Measurements from ENCODE around the gene SPOCK2.

The SPOCK2 gene

DNA sequence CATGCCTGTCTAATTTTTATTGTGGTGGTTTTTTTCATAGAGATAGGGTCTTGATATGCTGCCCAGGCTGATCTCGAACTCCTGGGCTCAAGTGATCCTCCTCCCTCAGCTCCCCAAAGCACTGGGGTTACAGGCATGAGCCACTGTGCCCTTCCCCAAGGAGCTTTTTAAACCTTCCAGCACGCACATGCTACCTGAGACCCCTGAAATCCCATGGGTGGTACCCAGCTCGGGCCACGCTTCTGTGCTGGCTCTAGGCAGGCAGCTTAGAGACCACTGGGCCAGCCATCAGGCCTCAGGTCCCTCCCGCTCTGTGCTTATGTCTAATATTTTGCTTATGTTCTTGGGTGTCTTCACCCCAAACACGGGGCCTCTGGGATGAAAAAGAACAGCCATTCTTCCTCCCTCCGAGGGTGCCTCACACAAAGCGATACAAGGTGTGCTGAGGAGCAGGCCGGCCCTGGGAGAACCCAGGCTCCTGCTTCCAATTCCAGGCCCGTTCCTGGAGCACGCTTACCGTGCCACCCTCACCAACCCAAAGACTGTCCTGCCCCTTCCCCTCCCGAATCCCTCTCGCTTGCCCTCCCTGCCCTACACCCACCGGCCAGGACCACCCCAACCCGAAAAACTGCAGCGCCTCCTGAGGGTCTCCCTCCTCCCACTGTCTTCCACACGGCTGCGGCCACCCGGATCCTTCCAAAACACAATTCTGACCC, 10.9 kb downstream of the SPOCK2 start:
- DNase-seq (ENCODE audit: low read depth) = no peak
- Histone ChIP-seq H3K27me3 (replicated peaks; ENCODE audit: control insufficient read depth, insufficient read depth, low read length) (peaks cover 15% of the 10 kb centered on the region), H3K4me1 (ENCODE audit: control insufficient read depth, insufficient read depth, low read length) (no peaks in the 10 kb centered on the region), H3K36me3 (ENCODE audit: control insufficient read depth, insufficient read depth, low read length, severe bottlenecking) (no peaks in the 10 kb centered on the region), H3K9ac (ENCODE audit: low read length) (no peak overlapping the region), H3K4me3 (ENCODE audit: low read length) (no peak overlapping the region), H3K9me3 (ENCODE audit: control insufficient read depth, low read length) (no peaks in the 10 kb centered on the region)

GRCh38 chr10:72076756-72077155, 11.6 kb downstream of the SPOCK2 start:
- Histone ChIP-seq H3K9ac (ENCODE audit: low read length) (no peak overlapping the region), H3K9me3 (ENCODE audit: control insufficient read depth, low read length) (peaks cover 2% of the 10 kb centered on the region), H3K4me3 (ENCODE audit: low read length) (no peak overlapping the region), H3K27me3 (replicated peaks; ENCODE audit: control insufficient read depth, insufficient read depth, low read length) (peaks cover 13% of the 10 kb centered on the region), H3K4me1 (ENCODE audit: control insufficient read depth, insufficient read depth, low read length) (no peaks in the 10 kb centered on the region), H3K36me3 (ENCODE audit: control insufficient read depth, insufficient read depth, low read length, severe bottlenecking) (no peaks in the 10 kb centered on the region)
- DNase-seq (ENCODE audit: low read depth) = no peak

GRCh38 chr10:72075376-72076115, 12.8 kb downstream of the SPOCK2 start:
- Histone ChIP-seq H3K4me1 (ENCODE audit: control insufficient read depth, insufficient read depth, low read length) (no peaks in the 10 kb centered on the region), H3K36me3 (ENCODE audit: control insufficient read depth, insufficient read depth, low read length, severe bottlenecking) (no peaks in the 10 kb centered on the region), H3K4me3 (ENCODE audit: low read length) (no peak overlapping the region), H3K27me3 (replicated peaks; ENCODE audit: control insufficient read depth, insufficient read depth, low read length) (peaks cover 11% of the 10 kb centered on the region), H3K9me3 (ENCODE audit: control insufficient read depth, low read length) (peaks cover 8% of the 10 kb centered on the region), H3K9ac (ENCODE audit: low read length) (no peak overlapping the region)
- DNase-seq (ENCODE audit: low read depth) = no peak

DNA sequence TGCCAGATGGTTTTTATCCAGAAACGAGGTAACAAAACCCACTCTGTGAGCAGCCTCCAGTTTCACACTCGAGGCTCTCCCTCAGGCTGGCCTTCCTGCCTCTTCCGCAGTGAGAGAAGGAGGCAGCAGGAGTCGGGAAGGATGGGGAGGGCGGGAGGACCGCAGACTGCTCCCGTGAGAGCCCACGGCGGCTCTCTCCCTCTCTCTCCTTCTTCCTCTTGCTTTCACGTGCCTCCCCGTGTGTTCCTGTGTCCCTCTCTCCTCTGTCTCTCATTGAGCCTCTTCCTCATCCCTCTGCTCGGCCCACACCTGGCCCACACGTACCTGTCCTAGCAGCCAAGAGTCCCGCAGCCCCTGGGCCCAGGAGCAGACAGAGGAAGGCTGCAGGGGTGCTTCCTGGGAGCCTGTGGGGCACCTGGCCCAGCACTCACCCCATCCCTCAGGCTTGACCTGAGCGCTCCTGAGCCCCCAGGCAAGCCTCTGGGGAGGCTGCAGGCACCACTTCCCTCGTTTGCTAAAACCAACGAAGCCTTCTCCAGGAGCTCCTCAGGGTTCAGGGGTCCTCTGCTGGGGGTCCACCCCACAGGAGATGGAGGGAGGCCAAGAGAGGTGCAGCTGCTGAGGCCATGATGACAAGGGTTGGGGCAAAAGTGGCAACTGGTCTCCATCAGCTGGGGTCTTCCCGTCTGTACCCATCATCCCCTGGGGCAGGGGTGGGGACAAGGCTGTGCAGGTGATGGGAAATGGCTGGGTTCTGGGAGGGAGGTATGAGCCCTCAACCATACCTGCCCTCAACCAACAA, 13.6 kb downstream of the SPOCK2 start:
- H3K9ac ChIP-seq (ENCODE audit: low read length) = no peak overlapping the region
- no peak overlapping the region for H3K4me3 ChIP-seq (ENCODE audit: low read length)
- H3K4me1 ChIP-seq (ENCODE audit: control insufficient read depth, insufficient read depth, low read length) = no peaks in the 10 kb centered on the region
- no peaks in the 10 kb centered on the region for H3K36me3 ChIP-seq (ENCODE audit: control insufficient read depth, insufficient read depth, low read length, severe bottlenecking)
- H3K9me3 ChIP-seq (ENCODE audit: control insufficient read depth, low read length) = peaks cover 8% of the 10 kb centered on the region
- DNase-seq (ENCODE audit: low read depth) = no peak
- peaks cover 11% of the 10 kb centered on the region for H3K27me3 ChIP-seq (replicated peaks; ENCODE audit: control insufficient read depth, insufficient read depth, low read length)

DNA sequence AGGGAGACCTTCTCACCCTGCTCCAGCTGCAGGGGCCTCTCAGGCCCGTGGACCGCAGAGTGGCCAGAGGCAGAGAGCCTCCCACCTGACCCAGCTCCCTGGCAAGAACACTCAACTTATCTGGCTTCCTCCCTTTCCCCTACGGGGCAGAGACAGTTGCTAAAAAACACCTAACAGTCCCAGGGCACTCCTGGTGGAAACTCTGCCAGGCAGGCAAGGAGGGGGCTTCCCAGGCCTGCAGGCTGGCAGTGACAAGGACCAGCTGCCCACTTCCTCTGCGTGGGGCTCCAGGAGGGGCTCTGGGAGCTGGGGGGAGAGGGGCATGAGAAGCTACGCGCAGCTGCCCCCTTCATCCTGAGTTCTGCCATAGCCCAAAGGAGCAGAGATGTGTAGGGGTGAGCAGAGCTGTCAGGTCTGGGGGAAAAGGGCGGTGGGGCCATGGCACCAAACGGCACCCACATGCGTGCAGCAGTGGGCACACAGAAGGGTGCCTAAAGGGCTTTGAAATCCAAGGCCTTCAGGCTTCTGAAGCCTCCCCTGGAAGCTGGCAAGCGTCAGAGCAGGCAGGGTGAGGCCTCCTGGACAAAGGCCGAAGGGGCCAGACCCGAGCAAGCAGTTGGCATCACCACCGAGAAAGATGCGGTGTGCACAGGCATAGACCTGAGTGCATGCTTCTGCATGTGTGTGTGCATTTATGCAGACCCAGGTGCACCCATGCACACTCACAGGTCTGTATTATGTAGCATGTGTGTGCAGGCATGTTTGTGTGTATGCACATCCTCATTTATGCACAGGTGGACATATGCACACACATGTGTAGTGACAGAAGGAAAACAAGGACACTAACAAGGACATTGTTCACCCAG, 14.4 kb downstream of the SPOCK2 start:
- Histone ChIP-seq H3K4me1 (ENCODE audit: control insufficient read depth, insufficient read depth, low read length) (no peaks in the 10 kb centered on the region), H3K36me3 (ENCODE audit: control insufficient read depth, insufficient read depth, low read length, severe bottlenecking) (no peaks in the 10 kb centered on the region), H3K9me3 (ENCODE audit: control insufficient read depth, low read length) (peaks cover 8% of the 10 kb centered on the region), H3K4me3 (ENCODE audit: low read length) (no peak overlapping the region), H3K9ac (ENCODE audit: low read length) (no peak overlapping the region), H3K27me3 (replicated peaks; ENCODE audit: control insufficient read depth, insufficient read depth, low read length) (peaks cover 11% of the 10 kb centered on the region)
- DNase-seq (ENCODE audit: low read depth) = no peak

- Histone ChIP-seq H3K9me3 (ENCODE audit: control insufficient read depth, low read length) (peaks cover 8% of the 10 kb centered on the region), H3K9ac (ENCODE audit: low read length) (no peak overlapping the region), H3K4me3 (ENCODE audit: low read length) (no peak overlapping the region), H3K27me3 (replicated peaks; ENCODE audit: control insufficient read depth, insufficient read depth, low read length) (peaks cover 11% of the 10 kb centered on the region), H3K4me1 (ENCODE audit: control insufficient read depth, insufficient read depth, low read length) (no peaks in the 10 kb centered on the region), H3K36me3 (ENCODE audit: control insufficient read depth, insufficient read depth, low read length, severe bottlenecking) (no peaks in the 10 kb centered on the region)
- no peak for DNase-seq (ENCODE audit: low read depth)
Observed at GRCh38 chr10:72072639-72073038, 15.7 kb downstream of the SPOCK2 start.

GRCh38 chr10:72072046-72072445, 16.3 kb downstream of the SPOCK2 start:
- Histone ChIP-seq H3K9me3 (ENCODE audit: control insufficient read depth, low read length) (peaks cover 8% of the 10 kb centered on the region), H3K27me3 (replicated peaks; ENCODE audit: control insufficient read depth, insufficient read depth, low read length) (peaks cover 11% of the 10 kb centered on the region), H3K4me1 (ENCODE audit: control insufficient read depth, insufficient read depth, low read length) (no peaks in the 10 kb centered on the region), H3K36me3 (ENCODE audit: control insufficient read depth, insufficient read depth, low read length, severe bottlenecking) (no peaks in the 10 kb centered on the region), H3K9ac (ENCODE audit: low read length) (no peak overlapping the region), H3K4me3 (ENCODE audit: low read length) (no peak overlapping the region)
- DNase-seq (ENCODE audit: low read depth) = no peak

- no peaks in the 10 kb centered on the region for H3K36me3 ChIP-seq (ENCODE audit: control insufficient read depth, insufficient read depth, low read length, severe bottlenecking)
- no peaks in the 10 kb centered on the region for H3K4me1 ChIP-seq (ENCODE audit: control insufficient read depth, insufficient read depth, low read length)
- no peak for DNase-seq (ENCODE audit: low read depth)
- peaks cover 12% of the 10 kb centered on the region for H3K27me3 ChIP-seq (replicated peaks; ENCODE audit: control insufficient read depth, insufficient read depth, low read length)
- no peak overlapping the region for H3K4me3 ChIP-seq (ENCODE audit: low read length)
- no peak overlapping the region for H3K9ac ChIP-seq (ENCODE audit: low read length)
- H3K9me3 ChIP-seq (ENCODE audit: control insufficient read depth, low read length) = peaks cover 8% of the 10 kb centered on the region
Observed at GRCh38 chr10:72069751-72070526, 18.4 kb downstream of the SPOCK2 start.

GRCh38 chr10:72068901-72069446, 19.4 kb downstream of the SPOCK2 start:
- H3K9ac ChIP-seq (ENCODE audit: low read length) = no peak overlapping the region
- H3K4me1 ChIP-seq (ENCODE audit: control insufficient read depth, insufficient read depth, low read length) = no peaks in the 10 kb centered on the region
- DNase-seq (ENCODE audit: low read depth) = no peak
- H3K9me3 ChIP-seq (ENCODE audit: control insufficient read depth, low read length) = peaks cover 8% of the 10 kb centered on the region
- H3K36me3 ChIP-seq (ENCODE audit: control insufficient read depth, insufficient read depth, low read length, severe bottlenecking) = no peaks in the 10 kb centered on the region
- H3K4me3 ChIP-seq (ENCODE audit: low read length) = no peak overlapping the region
- peaks cover 7% of the 10 kb centered on the region for H3K27me3 ChIP-seq (replicated peaks; ENCODE audit: control insufficient read depth, insufficient read depth, low read length)

DNA sequence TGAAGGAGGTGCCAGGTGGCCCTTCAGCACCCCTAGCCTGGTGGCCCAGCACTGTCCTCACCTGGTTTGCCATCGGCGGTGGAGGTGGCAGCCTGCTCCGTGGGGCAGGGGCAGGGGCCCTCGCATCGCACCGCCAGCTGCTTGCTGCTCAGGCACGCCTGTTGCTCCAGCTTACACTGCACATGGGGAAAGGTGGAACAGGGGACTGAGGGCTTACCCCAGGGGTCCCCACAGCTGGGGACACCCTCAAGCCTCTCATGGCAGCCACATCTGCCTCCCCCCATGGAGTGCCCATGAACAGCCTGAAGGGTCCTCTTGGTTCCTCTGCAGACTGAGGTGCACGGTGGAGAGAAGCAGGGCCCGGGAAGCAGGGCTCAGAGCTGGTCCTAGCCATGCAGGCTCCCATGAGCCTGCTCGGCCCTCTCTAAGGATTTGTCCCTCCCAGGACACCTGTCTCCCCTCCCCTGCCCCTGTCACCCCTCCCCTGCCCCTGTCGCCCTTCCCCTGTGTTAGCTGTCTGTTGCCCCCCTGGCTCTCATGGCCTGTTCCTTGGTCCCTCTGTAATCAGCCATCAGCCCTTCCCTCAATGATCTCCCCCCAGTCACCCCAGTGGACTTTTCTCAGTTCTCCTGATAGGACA, 20.1 kb downstream of the SPOCK2 start:
- Histone ChIP-seq H3K9ac (ENCODE audit: low read length) (no peak overlapping the region), H3K36me3 (ENCODE audit: control insufficient read depth, insufficient read depth, low read length, severe bottlenecking) (no peaks in the 10 kb centered on the region), H3K4me1 (ENCODE audit: control insufficient read depth, insufficient read depth, low read length) (no peaks in the 10 kb centered on the region), H3K9me3 (ENCODE audit: control insufficient read depth, low read length) (peaks cover 8% of the 10 kb centered on the region), H3K4me3 (ENCODE audit: low read length) (no peak overlapping the region), H3K27me3 (replicated peaks; ENCODE audit: control insufficient read depth, insufficient read depth, low read length) (peaks cover 4% of the 10 kb centered on the region)
- no peak for DNase-seq (ENCODE audit: low read depth)

Measured in adipocyte (in vitro differentiated cells).